Body of pancreas (tissue), 4 donors: Measurements from ENCODE around the gene HOXC6.

ENCODE experiments used
- POLR2A ChIP-seq, 3 donors: fragments of 450-650 bp; IDR thresholded peaks; one replicate each; pipeline ENCODE4 v1.6.1; 2016; ENCODE audit warnings: antibody characterized with exemption in 3 of 3, mild to moderate bottlenecking in 2 of 3
- TF ChIP-seq, protein P1 (sequence below), 7 experiments: fragments of 450-650 bp in 4 of 7; fragments of 200-600 bp in 3 of 7; sonication (generic) in 3 of 7; IDR thresholded peaks; one replicate each; pipeline ENCODE4 v1.5.1; 2016 to 2019; ENCODE audit warnings: antibody characterized with exemption in 7 of 7

DNA sequence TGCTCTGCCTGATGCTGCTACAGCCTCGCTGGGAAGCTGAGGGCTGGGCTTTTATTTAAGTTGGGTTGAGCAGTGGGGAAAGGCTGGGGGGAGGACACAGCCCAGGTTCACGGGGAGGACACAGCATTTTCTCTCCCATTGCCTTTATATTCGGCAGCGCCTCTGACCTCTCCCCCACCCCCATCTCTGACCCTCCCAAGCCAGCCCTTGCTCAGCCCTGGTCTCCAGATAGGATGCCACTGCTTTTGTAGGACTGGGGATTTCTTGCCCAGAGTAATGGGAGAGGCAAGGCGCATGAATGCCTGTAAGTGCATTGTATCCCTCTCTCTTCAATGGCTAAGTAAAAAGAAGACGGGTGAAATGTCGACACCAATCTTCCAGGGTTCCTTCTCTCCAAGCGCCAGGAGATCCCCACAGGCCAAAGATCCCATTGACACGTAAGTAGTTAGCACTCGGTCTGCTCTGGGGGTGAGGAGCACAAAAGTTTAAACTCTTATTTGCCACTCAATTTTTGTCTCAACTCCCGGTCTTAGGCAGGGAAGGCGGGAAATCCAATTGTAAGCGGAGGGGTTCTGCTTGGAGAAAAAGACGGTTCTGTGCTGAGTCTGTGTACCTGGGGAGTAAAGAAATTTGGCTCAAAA is 30.0 kb downstream of the HOXC6 start:
- TF ChIP-seq, protein P1, sequence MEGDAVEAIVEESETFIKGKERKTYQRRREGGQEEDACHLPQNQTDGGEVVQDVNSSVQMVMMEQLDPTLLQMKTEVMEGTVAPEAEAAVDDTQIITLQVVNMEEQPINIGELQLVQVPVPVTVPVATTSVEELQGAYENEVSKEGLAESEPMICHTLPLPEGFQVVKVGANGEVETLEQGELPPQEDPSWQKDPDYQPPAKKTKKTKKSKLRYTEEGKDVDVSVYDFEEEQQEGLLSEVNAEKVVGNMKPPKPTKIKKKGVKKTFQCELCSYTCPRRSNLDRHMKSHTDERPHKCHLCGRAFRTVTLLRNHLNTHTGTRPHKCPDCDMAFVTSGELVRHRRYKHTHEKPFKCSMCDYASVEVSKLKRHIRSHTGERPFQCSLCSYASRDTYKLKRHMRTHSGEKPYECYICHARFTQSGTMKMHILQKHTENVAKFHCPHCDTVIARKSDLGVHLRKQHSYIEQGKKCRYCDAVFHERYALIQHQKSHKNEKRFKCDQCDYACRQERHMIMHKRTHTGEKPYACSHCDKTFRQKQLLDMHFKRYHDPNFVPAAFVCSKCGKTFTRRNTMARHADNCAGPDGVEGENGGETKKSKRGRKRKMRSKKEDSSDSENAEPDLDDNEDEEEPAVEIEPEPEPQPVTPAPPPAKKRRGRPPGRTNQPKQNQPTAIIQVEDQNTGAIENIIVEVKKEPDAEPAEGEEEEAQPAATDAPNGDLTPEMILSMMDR (IDR thresholded peaks at IDR 0.05), result no peak
- TF ChIP-seq POLR2A (IDR thresholded peaks at IDR 0.05), result no peak
